PC-3 (cell line): ENCODE measurements around the gene TMTC1. TPM values are rescaled to one million over a fixed set of nuclear protein-coding genes. Genes with fewer than 3 reads are reported as not detected.

Source experiments
- ATAC-seq: fragments of 200-7000 bp; cut with Tn5 transposase; 2 replicates; pipeline ENCODE4 v1.9.1; 2020; ENCODE audit warnings: mild to moderate bottlenecking, moderate library complexity
- BruUV-seq: library from RNA; stranded (reverse); fragments of 400-500 nt; replicated peaks from 2 replicates; lab custom pipeline; 2021; lab: Mats Ljungman, UMichigan
- CTCF ChIA-PET: fragments of 300-600 bp; sonication (Branson Sonifier 250); formaldehyde crosslinking; loops from one replicate; lab custom pipeline; 2022; ENCODE audit warnings: antibody characterized with exemption; lab: Charles Lee
- POLR2A ChIA-PET: fragments of 300-600 bp; sonication (Branson Sonifier 250); formaldehyde crosslinking; loops from one replicate; lab custom pipeline; 2022; ENCODE audit warnings: antibody characterized with exemption; ENCODE audit not compliant: unreplicated experiment; lab: Charles Lee
- DNase-seq: peaks from one replicate; pipeline ENCODE4 v3.0.0-alpha.2; 2015
- H2AFZ ChIP-seq: fragments of 300-600 bp; sonication (generic); 2 replicates; pipeline ENCODE4 v1.6.0; 2016; ENCODE audit warnings: antibody characterized with exemption, low read length
- H3F3A ChIP-seq: fragments of 300-600 bp; sonication (generic); one replicate; pipeline ENCODE4 v1.6.0; 2017; ENCODE audit warnings: antibody characterized with exemption, low read length, control low read depth, mild to moderate bottlenecking; ENCODE audit not compliant: unreplicated experiment
- H3K27ac ChIP-seq: fragments of 300-600 bp; sonication (generic); 2 replicates; pipeline ENCODE4 v1.5.1; 2016; ENCODE audit warnings: mild to moderate bottlenecking, low read length
- H3K27me3 ChIP-seq: fragments of 300-600 bp; sonication (generic); 2 replicates; pipeline ENCODE4 v1.6.1; 2016; ENCODE audit warnings: low read length, mixed read lengths
- H3K36me3 ChIP-seq: fragments of 300-600 bp; sonication (generic); 2 replicates; pipeline ENCODE4 v1.6.1; 2016; ENCODE audit warnings: low read depth, mixed run types, low read length, mixed read lengths
- H3K4me1 ChIP-seq: fragments of 300-600 bp; sonication (generic); 2 replicates; pipeline ENCODE4 v1.5.1; 2016; ENCODE audit warnings: low read length; ENCODE audit not compliant: insufficient read depth
- H3K4me2 ChIP-seq: fragments of 300-600 bp; sonication (generic); 2 replicates; pipeline ENCODE4 v1.6.0; 2016; ENCODE audit warnings: low read length
- H3K4me3 ChIP-seq: fragments of 300-600 bp; sonication (generic); 2 replicates; pipeline ENCODE4 v1.5.1; 2016; ENCODE audit warnings: mild to moderate bottlenecking, low read length, mixed read lengths
- H3K79me2 ChIP-seq: fragments of 300-600 bp; sonication (generic); 2 replicates; pipeline ENCODE4 v1.6.1; 2017; ENCODE audit warnings: low read length, mixed read lengths
- H3K9ac ChIP-seq: fragments of 300-600 bp; sonication (generic); 2 replicates; pipeline ENCODE4 v1.6.0; 2016; ENCODE audit warnings: mild to moderate bottlenecking, low read length
- H3K9me2 ChIP-seq: fragments of 300-600 bp; sonication (generic); replicated peaks from 2 replicates; pipeline ENCODE4 v1.6.1; 2016; ENCODE audit warnings: mixed run types, low read length, mixed read lengths
- H3K9me3 ChIP-seq: fragments of 300-600 bp; sonication (generic); 2 replicates; pipeline ENCODE4 v1.6.1; 2016; ENCODE audit warnings: low read length, mixed read lengths
- H4K20me1 ChIP-seq: fragments of 300-600 bp; sonication (generic); 2 replicates; pipeline ENCODE4 v1.6.1; 2016; ENCODE audit warnings: low read length, mixed read lengths
- EZH2 ChIP-seq: fragments of 300-600 bp; sonication (generic); IDR thresholded peaks from one replicate; pipeline ENCODE4 v1.6.1; 2017; ENCODE audit warnings: antibody characterized with exemption, mild to moderate bottlenecking, low read length; ENCODE audit not compliant: unreplicated experiment
- EZH2phosphoT487 ChIP-seq: fragments of 300-600 bp; sonication (generic); IDR thresholded peaks from 2 replicates; pipeline ENCODE4 v1.6.1; 2018; ENCODE audit warnings: mild to moderate bottlenecking, antibody characterized with exemption, low read length, borderline replicate concordance
- intact Hi-C: fragments of 100-400 bp; cut with micrococcal nuclease; formaldehyde crosslinking; loops from 2 replicates; pipeline ENCODE4 v1.9.0; 2023
- total RNA-seq: library from RNA; depleted of rRNA; stranded (reverse); fragments of >200 nt; gene quantifications from 2 replicates; pipeline ENCODE4 v1.2.3, GENCODE V29; 2014
- TF ChIP-seq, protein P1 (sequence below): fragments of 300-600 bp; sonication (generic); conservative IDR thresholded peaks from 2 replicates; pipeline ENCODE4 v1.5.1; 2017; ENCODE audit warnings: antibody characterized with exemption, low read depth, mild to moderate bottlenecking, low read length

The TMTC1 gene
- total RNA-seq, 1 experiment from 2014 or later: 5.8 TPM

DNA sequence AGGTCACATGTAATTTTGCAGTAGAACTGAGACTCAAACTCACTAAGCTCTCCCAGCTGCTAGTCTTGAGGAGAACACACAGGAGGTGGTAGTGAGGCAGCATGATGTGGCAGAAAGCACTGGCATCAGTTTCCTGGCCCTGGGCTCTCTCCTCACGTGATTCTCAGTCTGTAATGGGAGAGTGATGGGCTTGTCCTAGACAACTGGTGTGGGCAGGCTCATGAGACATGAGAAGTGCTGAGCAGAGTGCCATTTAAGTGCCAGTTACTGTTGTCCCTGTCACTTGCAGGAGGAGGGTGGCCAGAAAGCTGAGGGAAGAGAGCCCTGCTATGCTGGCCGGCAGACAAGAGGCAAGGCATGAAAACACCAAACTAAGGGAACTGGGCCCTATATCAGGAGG, 237.7 kb downstream of the TMTC1 start:
- H3K27me3 ChIP-seq: no peaks in the 10 kb centered on the region
- POLR2A ChIA-PET: no interaction called here

DNA sequence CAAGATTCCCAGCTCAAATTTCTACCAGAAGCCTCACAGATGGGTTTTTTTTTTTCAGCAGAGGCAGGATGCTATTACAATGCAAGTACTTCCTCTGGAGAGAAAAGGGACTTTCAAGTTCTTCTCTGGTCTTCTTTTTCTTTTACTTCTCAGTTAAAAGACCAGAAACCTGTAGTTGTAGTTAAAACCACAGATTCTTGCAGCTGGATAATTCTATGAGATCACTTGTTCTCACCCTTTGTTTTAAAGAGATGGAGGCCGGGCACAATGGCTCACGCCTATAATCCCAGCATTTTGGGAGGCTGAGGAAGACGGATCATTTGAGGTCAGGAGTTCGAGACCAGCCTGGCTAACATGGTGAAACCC, 238.7 kb downstream of the TMTC1 start:
- Histone ChIP-seq H3K79me2 (no peaks in the 10 kb centered on the region), H3K4me1 (peaks cover 19% of the 10 kb centered on the region), H4K20me1 (no peaks in the 10 kb centered on the region), H3K36me3 (no peaks in the 10 kb centered on the region), H3K9ac (no peak overlapping the region), H2AFZ (no peak overlapping the region), H3K9me2 (no peaks in the 10 kb centered on the region), H3K9me3 (no peaks in the 10 kb centered on the region), H3K4me3 (no peak overlapping the region), H3K27ac (no peak overlapping the region), H3K4me2 (no peak overlapping the region), H3F3A (no peaks in the 10 kb centered on the region), H3K27me3 (0 out of 2 replicates have a peak, but pooled peaks cover 3% of the 10 kb centered on the region)
- TF ChIP-seq EZH2phosphoT487 (no peak), EZH2 (no peak)
- no peak for ATAC-seq
- ChIA-PET CTCF (no interaction called here), POLR2A (no interaction called here)
- intact Hi-C loops: no loop called here
- DNase-seq: no peak
- BruUV-seq: no TSS peak

More for the DNA sequence above, 237.7 kb downstream of the TMTC1 start:
- Histone ChIP-seq H3F3A (no peaks in the 10 kb centered on the region), H3K79me2 (no peaks in the 10 kb centered on the region), H3K9me3 (no peaks in the 10 kb centered on the region), H2AFZ (no peak overlapping the region), H3K27ac (no peak overlapping the region), H3K9ac (no peak overlapping the region), H4K20me1 (no peaks in the 10 kb centered on the region), H3K4me3 (no peak overlapping the region), H3K9me2 (no peaks in the 10 kb centered on the region), H3K36me3 (no peaks in the 10 kb centered on the region), H3K4me2 (no peak overlapping the region), H3K4me1 (peaks cover 19% of the 10 kb centered on the region)
- no peak for DNase-seq
- no peak for ATAC-seq
- no peak for TF ChIP-seq EZH2phosphoT487
- TF ChIP-seq, protein P1, sequence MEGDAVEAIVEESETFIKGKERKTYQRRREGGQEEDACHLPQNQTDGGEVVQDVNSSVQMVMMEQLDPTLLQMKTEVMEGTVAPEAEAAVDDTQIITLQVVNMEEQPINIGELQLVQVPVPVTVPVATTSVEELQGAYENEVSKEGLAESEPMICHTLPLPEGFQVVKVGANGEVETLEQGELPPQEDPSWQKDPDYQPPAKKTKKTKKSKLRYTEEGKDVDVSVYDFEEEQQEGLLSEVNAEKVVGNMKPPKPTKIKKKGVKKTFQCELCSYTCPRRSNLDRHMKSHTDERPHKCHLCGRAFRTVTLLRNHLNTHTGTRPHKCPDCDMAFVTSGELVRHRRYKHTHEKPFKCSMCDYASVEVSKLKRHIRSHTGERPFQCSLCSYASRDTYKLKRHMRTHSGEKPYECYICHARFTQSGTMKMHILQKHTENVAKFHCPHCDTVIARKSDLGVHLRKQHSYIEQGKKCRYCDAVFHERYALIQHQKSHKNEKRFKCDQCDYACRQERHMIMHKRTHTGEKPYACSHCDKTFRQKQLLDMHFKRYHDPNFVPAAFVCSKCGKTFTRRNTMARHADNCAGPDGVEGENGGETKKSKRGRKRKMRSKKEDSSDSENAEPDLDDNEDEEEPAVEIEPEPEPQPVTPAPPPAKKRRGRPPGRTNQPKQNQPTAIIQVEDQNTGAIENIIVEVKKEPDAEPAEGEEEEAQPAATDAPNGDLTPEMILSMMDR: no peak
- no peak for TF ChIP-seq EZH2
- intact Hi-C loops: no loop called here
- CTCF ChIA-PET: no interaction called here
- no TSS peak for BruUV-seq

DNA sequence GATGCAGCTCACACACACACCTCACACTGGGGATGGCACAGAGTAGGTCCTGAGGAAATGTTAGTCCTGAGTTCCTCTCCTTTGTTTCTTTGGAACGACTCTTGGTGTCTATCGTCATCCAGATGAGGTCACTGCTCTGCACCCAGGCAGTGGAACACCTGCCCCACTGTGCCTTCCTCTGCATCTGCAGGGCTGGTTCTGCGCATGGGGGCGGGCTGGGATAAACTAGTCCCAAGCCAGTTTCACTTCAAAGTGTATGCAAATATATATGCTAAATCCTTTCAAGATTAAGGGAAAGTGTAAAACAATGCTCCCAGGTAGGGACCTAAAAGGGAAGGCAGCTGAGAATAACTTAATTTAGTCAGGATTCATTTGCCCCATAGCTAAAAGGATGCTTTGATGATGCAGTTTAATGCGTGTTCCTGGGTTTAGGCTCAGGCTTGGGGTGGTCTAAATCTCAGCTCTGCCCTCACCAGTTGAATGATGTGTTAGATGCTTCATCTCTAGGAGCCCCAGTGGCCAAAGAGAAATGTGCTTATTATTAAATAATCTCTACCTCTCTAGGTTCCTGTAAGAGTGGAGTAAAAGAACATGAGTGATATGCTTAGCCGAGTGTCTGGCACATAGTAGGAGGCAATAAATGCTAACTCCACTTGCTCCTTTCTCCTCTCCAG, 239.2 kb downstream of the TMTC1 start:
- TF ChIP-seq EZH2: no peak
- no peak for TF ChIP-seq EZH2phosphoT487
- TF ChIP-seq, protein P1: no peak
- ChIA-PET POLR2A (interaction anchor here (0.6 kb wide), 1 partner anchor 1257 kb away, joined by 3 read pairs; no protein-coding TSS in a partner anchor), CTCF (no interaction called here)
- intact Hi-C loops: no loop called here
- Histone ChIP-seq H3K4me3 (no peak overlapping the region), H3K9me2 (no peaks in the 10 kb centered on the region), H3F3A (no peaks in the 10 kb centered on the region), H3K27me3 (0 out of 2 replicates have a peak, but pooled peaks cover 7% of the 10 kb centered on the region), H3K27ac (no peak overlapping the region), H3K9me3 (no peaks in the 10 kb centered on the region), H3K79me2 (no peaks in the 10 kb centered on the region), H3K9ac (no peak overlapping the region), H4K20me1 (no peaks in the 10 kb centered on the region), H3K36me3 (no peaks in the 10 kb centered on the region), H2AFZ (no peak overlapping the region), H3K4me1 (peaks cover 19% of the 10 kb centered on the region), H3K4me2 (no peak overlapping the region)
- DNase-seq (no peak), ATAC-seq (no peak)
- no TSS peak for BruUV-seq
